ENCODE measurements around the gene ZNF219. TPM values are rescaled to one million over a fixed set of nuclear protein-coding genes. Genes with fewer than 3 reads are reported as not detected.

The ZNF219 gene
- total and polyA plus RNA-seq, 2 of the 13 experiments (the other 11 are each of a cell fraction or from before 2014, with no cell fraction given) = 34.5 to 36.6 TPM

DNA sequence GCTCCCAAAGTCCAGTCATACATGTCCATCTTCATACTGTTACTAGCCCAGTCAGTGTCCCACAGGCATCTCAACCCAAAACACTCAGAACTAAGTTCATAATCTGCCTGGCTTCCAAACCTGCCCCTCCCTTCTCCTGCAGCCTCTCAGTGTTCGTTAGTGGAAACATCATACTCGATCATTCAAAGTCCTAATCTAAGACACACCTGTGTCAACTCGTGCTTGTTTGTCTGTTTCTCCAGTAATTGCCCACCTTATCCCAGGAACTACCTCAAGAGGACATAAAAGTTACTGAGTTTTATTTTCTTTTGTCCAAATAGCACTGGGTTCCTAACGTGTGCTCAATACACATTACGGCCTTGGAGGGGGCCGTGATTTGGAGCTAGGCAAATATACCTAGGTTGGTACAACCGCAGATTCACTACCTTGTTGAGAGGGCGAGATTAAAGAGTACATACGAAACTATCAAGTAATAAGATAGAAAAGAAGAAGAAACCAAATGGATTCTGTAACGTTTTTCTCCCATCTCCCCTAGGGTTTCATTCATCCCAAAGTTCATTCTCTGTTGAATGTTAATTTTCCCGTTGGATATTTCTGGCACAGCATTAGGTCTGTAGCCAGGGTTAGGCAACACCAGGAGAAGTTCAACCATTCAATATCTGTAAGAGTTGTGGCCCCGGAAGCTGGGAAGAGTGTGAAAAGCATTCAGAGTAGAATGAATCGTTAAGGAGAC is 37.7 kb downstream of the ZNF219 start (continued):
- TF ChIP-seq MAZ (IDR thresholded peaks at IDR 0.05; ENCODE audit: borderline replicate concordance, low read depth, low read length) (no peak), MAZ (CRISPR knock-in tag; IDR thresholded peaks at IDR 0.05; ENCODE audit: low read depth) (0 out of 2 replicates have a peak, but pooled peaks have one; percentile 25), RCOR2 (CRISPR knock-in tag; IDR thresholded peaks at IDR 0.05) (0 out of 2 replicates have a peak, but pooled peaks have one; percentile 43), SIX1 (CRISPR knock-in tag; IDR thresholded peaks at IDR 0.05; ENCODE audit: borderline replicate concordance) (no peak), ERF (CRISPR knock-in tag; IDR thresholded peaks at IDR 0.05) (peak; percentile 46; the same call in 1 of the 2 replicates), ZNF253 (CRISPR knock-in tag; IDR thresholded peaks at IDR 0.05; ENCODE audit: borderline replicate concordance) (no peak), GFI1 (CRISPR knock-in tag; IDR thresholded peaks at IDR 0.05; ENCODE audit: borderline replicate concordance) (peak; percentile 58), RXRB (CRISPR knock-in tag; IDR thresholded peaks at IDR 0.05; ENCODE audit: borderline replicate concordance) (0 out of 2 replicates have a peak, but pooled peaks have one; percentile 26), ZNF160 (CRISPR knock-in tag; IDR thresholded peaks at IDR 0.05) (no peak), MED1 (CRISPR knock-in tag; IDR thresholded peaks at IDR 0.05) (0 out of 2 replicates have a peak, but pooled peaks have one; percentile 26), KAT8 (CRISPR knock-in tag; IDR thresholded peaks at IDR 0.05) (peak; percentile 48), NFIC (IDR thresholded peaks at IDR 0.05; ENCODE audit: low read length) (no peak), NCOA1 (CRISPR knock-in tag; IDR thresholded peaks at IDR 0.05) (no peak)
- TF ChIP-seq, protein P1, sequence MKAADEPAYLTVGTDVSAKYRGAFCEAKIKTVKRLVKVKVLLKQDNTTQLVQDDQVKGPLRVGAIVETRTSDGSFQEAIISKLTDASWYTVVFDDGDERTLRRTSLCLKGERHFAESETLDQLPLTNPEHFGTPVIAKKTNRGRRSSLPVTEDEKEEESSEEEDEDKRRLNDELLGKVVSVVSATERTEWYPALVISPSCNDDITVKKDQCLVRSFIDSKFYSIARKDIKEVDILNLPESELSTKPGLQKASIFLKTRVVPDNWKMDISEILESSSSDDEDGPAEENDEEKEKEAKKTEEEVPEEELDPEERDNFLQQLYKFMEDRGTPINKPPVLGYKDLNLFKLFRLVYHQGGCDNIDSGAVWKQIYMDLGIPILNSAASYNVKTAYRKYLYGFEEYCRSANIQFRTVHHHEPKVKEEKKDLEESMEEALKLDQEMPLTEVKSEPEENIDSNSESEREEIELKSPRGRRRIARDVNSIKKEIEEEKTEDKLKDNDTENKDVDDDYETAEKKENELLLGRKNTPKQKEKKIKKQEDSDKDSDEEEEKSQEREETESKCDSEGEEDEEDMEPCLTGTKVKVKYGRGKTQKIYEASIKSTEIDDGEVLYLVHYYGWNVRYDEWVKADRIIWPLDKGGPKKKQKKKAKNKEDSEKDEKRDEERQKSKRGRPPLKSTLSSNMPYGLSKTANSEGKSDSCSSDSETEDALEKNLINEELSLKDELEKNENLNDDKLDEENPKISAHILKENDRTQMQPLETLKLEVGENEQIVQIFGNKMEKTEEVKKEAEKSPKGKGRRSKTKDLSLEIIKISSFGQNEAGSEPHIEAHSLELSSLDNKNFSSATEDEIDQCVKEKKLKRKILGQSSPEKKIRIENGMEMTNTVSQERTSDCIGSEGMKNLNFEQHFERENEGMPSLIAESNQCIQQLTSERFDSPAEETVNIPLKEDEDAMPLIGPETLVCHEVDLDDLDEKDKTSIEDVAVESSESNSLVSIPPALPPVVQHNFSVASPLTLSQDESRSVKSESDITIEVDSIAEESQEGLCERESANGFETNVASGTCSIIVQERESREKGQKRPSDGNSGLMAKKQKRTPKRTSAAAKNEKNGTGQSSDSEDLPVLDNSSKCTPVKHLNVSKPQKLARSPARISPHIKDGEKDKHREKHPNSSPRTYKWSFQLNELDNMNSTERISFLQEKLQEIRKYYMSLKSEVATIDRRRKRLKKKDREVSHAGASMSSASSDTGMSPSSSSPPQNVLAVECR (CRISPR knock-in tag; IDR thresholded peaks at IDR 0.05; ENCODE audit: borderline replicate concordance) = 0 out of 2 replicates have a peak, but pooled peaks have one; percentile 27
- TF ChIP-seq, protein P2, sequence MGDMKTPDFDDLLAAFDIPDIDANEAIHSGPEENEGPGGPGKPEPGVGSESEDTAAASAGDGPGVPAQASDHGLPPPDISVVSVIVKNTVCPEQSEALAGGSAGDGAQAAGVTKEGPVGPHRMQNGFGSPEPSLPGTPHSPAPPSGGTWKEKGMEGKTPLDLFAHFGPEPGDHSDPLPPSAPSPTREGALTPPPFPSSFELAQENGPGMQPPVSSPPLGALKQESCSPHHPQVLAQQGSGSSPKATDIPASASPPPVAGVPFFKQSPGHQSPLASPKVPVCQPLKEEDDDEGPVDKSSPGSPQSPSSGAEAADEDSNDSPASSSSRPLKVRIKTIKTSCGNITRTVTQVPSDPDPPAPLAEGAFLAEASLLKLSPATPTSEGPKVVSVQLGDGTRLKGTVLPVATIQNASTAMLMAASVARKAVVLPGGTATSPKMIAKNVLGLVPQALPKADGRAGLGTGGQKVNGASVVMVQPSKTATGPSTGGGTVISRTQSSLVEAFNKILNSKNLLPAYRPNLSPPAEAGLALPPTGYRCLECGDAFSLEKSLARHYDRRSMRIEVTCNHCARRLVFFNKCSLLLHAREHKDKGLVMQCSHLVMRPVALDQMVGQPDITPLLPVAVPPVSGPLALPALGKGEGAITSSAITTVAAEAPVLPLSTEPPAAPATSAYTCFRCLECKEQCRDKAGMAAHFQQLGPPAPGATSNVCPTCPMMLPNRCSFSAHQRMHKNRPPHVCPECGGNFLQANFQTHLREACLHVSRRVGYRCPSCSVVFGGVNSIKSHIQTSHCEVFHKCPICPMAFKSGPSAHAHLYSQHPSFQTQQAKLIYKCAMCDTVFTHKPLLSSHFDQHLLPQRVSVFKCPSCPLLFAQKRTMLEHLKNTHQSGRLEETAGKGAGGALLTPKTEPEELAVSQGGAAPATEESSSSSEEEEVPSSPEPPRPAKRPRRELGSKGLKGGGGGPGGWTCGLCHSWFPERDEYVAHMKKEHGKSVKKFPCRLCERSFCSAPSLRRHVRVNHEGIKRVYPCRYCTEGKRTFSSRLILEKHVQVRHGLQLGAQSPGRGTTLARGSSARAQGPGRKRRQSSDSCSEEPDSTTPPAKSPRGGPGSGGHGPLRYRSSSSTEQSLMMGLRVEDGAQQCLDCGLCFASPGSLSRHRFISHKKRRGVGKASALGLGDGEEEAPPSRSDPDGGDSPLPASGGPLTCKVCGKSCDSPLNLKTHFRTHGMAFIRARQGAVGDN (CRISPR knock-in tag; IDR thresholded peaks at IDR 0.05) = no peak
- TF ChIP-seq, protein P3, sequence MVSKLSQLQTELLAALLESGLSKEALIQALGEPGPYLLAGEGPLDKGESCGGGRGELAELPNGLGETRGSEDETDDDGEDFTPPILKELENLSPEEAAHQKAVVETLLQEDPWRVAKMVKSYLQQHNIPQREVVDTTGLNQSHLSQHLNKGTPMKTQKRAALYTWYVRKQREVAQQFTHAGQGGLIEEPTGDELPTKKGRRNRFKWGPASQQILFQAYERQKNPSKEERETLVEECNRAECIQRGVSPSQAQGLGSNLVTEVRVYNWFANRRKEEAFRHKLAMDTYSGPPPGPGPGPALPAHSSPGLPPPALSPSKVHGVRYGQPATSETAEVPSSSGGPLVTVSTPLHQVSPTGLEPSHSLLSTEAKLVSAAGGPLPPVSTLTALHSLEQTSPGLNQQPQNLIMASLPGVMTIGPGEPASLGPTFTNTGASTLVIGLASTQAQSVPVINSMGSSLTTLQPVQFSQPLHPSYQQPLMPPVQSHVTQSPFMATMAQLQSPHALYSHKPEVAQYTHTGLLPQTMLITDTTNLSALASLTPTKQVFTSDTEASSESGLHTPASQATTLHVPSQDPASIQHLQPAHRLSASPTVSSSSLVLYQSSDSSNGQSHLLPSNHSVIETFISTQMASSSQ (IDR thresholded peaks at IDR 0.05; ENCODE audit: low read depth) = no peak
- TF ChIP-seq, protein P3 (CRISPR knock-in tag; IDR thresholded peaks at IDR 0.05; ENCODE audit: borderline replicate concordance) = no peak

Measured in HepG2 (cell line).